GM19043 (cell line): ENCODE results near the gene MLF1.
"Not testable (repeated sequence)": the region's sequence is repeated elsewhere in the genome, so short reads cannot be mapped to it uniquely, and the experiment has no call there.

ENCODE experiments used
- ATAC-seq: cut with Tn5 transposase; IDR thresholded peaks from one replicate; pipeline ENCODE4 v1.9.1; 2021; ENCODE audit warnings: low read depth; ENCODE audit not compliant: unreplicated experiment

MLF1 gene

GRCh38 chr3:158570999-158571702 lies at the start of gene MLF1:
Gene MLF1, plus strand, starts transcription at chr3:158571194. Its CDS starts 107 bp downstream, at chr3:158571301.
- ATAC-seq, result peak; percentile 100

- no peak for ATAC-seq
Measured at GRCh38 chr3:158522221-158523136, 48.5 kb upstream of the MLF1 start.

- no peak for ATAC-seq
Measured at GRCh38 chr3:158528076-158528674, 42.8 kb upstream of the MLF1 start.

GRCh38 chr3:158531334-158531733 lies 39.7 kb upstream of the MLF1 start:
- no peak for ATAC-seq

- no peak for ATAC-seq
Measured at GRCh38 chr3:158532099-158532734, 38.8 kb upstream of the MLF1 start.

- no peak for ATAC-seq
Measured at GRCh38 chr3:158535918-158536317, 35.1 kb upstream of the MLF1 start.

GRCh38 chr3:158539414-158540014 lies 31.5 kb upstream of the MLF1 start:
- no peak for ATAC-seq

- no peak for ATAC-seq
Measured at GRCh38 chr3:158540066-158540465, 30.9 kb upstream of the MLF1 start.

GRCh38 chr3:158548691-158549090 lies 22.3 kb upstream of the MLF1 start:
- no peak for ATAC-seq

- ATAC-seq, result not testable (repeated sequence)
Measured at GRCh38 chr3:158549938-158550337, 21.1 kb upstream of the MLF1 start.

GRCh38 chr3:158552124-158552523 lies 18.9 kb upstream of the MLF1 start:
- ATAC-seq, result no peak

GRCh38 chr3:158559504-158559903 lies 11.5 kb upstream of the MLF1 start:
- no peak for ATAC-seq

GRCh38 chr3:158560979-158561378 lies 10.0 kb upstream of the MLF1 start:
- no peak for ATAC-seq

- ATAC-seq, result no peak
Measured at GRCh38 chr3:158562674-158563073, 8.3 kb upstream of the MLF1 start.

- ATAC-seq, result no peak
Measured at GRCh38 chr3:158563076-158563475, 7.9 kb upstream of the MLF1 start.

GRCh38 chr3:158565076-158565475 lies 5.9 kb upstream of the MLF1 start:
- ATAC-seq, result no peak

GRCh38 chr3:158568784-158569183 lies 2.2 kb upstream of the MLF1 start:
- no peak for ATAC-seq

- no peak for ATAC-seq
Measured at GRCh38 chr3:158569794-158570193, 1.2 kb upstream of the MLF1 start.

- no peak for ATAC-seq
Measured at GRCh38 chr3:158571969-158572765, 1.2 kb downstream of the MLF1 start.

- ATAC-seq, result no peak
Measured at GRCh38 chr3:158572766-158573060, 1.7 kb downstream of the MLF1 start.
